Ishikawa (cell line): Measurements from ENCODE around the gene IFT172.

Source experiments
- CEBPB ChIP-seq: IDR thresholded peaks from 2 replicates; pipeline ENCODE4 v1.6.1; 2012
- CREB1 ChIP-seq: IDR thresholded peaks from 2 replicates; pipeline ENCODE4 v1.6.1; 2012; ENCODE audit warnings: low read depth
- EGR1 ChIP-seq: IDR thresholded peaks from 2 replicates; pipeline ENCODE4 v1.6.1; 2012
- EP300 ChIP-seq: IDR thresholded peaks from 2 replicates; pipeline ENCODE4 v1.6.1; 2012; ENCODE audit warnings: borderline replicate concordance
- FOXM1 ChIP-seq: IDR thresholded peaks from 2 replicates; pipeline ENCODE4 v1.6.1; 2012; ENCODE audit warnings: low read depth, borderline replicate concordance
- NFIC ChIP-seq: IDR thresholded peaks from 2 replicates; pipeline ENCODE4 v1.6.1; 2012
- RAD21 ChIP-seq: IDR thresholded peaks from 2 replicates; pipeline ENCODE4 v1.6.1; 2012; ENCODE audit warnings: low read depth
- REST ChIP-seq: IDR thresholded peaks from 2 replicates; pipeline ENCODE4 v1.6.1; 2012; ENCODE audit warnings: low read depth, mild to moderate bottlenecking
- TAF1 ChIP-seq: IDR thresholded peaks from 2 replicates; pipeline ENCODE4 v1.6.1; 2012; ENCODE audit warnings: low read depth, mild to moderate bottlenecking
- TCF12 ChIP-seq: IDR thresholded peaks from 2 replicates; pipeline ENCODE4 v1.6.1; 2012; ENCODE audit warnings: low read depth
- TEAD4 ChIP-seq: IDR thresholded peaks from 2 replicates; pipeline ENCODE4 v1.6.1; 2012
- USF1 ChIP-seq: IDR thresholded peaks from 2 replicates; pipeline ENCODE4 v1.6.1; 2012
- YY1 ChIP-seq: IDR thresholded peaks from 2 replicates; pipeline ENCODE4 v1.6.1; 2012; ENCODE audit warnings: low read depth
- ZBTB7A ChIP-seq: IDR thresholded peaks from 2 replicates; pipeline ENCODE4 v1.6.1; 2012; ENCODE audit warnings: low read depth
- TF ChIP-seq, protein P1 (sequence below): IDR thresholded peaks from 2 replicates; pipeline ENCODE4 v1.6.1; 2012

Gene IFT172

GRCh38 chr2:27494284-27494943, 4.9 kb upstream of the IFT172 start:
- TF ChIP-seq EGR1 (peak; percentile 93), EP300 (no peak)

DNA sequence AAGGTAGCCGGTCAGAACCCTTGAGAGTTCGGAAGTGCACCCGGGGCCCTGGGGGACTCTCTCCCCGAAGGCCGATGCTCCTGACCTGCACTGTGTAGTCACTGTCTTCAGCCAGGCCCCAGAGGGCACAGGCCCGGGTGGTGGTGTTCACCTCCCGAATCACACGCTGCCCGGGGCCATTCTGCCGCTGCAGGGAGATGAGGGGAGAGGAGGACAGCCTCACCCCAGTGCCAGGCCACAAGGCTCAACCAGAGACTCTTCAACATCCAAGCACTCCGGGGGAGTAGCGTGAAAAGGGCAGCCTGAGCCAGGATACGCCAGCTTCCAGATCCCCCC, 4.4 kb upstream of the IFT172 start:
- TF ChIP-seq ZBTB7A, result no peak
- TF ChIP-seq YY1, result no peak
- TF ChIP-seq TAF1, result no peak
- TF ChIP-seq USF1, result no peak
- no peak for TF ChIP-seq RAD21
- TF ChIP-seq EP300, result no peak
- TF ChIP-seq, protein P1, sequence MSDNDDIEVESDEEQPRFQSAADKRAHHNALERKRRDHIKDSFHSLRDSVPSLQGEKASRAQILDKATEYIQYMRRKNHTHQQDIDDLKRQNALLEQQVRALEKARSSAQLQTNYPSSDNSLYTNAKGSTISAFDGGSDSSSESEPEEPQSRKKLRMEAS, result no peak
- TF ChIP-seq TEAD4, result no peak

- no peak for TF ChIP-seq EGR1
- no peak for TF ChIP-seq TCF12
- TF ChIP-seq TAF1, result no peak
- no peak for TF ChIP-seq NFIC
- no peak for TF ChIP-seq YY1
- no peak for TF ChIP-seq RAD21
- no peak for TF ChIP-seq REST
- TF ChIP-seq TEAD4, result no peak
- TF ChIP-seq EP300, result no peak
- no peak for TF ChIP-seq USF1
- TF ChIP-seq FOXM1, result no peak
- TF ChIP-seq, protein P1, result no peak
- TF ChIP-seq ZBTB7A, result no peak
- no peak for TF ChIP-seq CEBPB
- TF ChIP-seq CREB1, result no peak
Observed at GRCh38 chr2:27492557-27492956, 3.0 kb upstream of the IFT172 start.

GRCh38 chr2:27489118-27489497, 435 bp downstream of the IFT172 start:
- no peak for TF ChIP-seq YY1
- no peak for TF ChIP-seq TCF12
- TF ChIP-seq EGR1, result no peak
- TF ChIP-seq NFIC, result no peak
- TF ChIP-seq CEBPB, result no peak
- no peak for TF ChIP-seq FOXM1
- TF ChIP-seq TAF1, result no peak

GRCh38 chr2:27485496-27485895, 4.0 kb downstream of the IFT172 start:
- no peak for TF ChIP-seq TEAD4
- TF ChIP-seq YY1, result no peak
- TF ChIP-seq REST, result no peak
- TF ChIP-seq RAD21, result no peak
- no peak for TF ChIP-seq EP300
- TF ChIP-seq ZBTB7A, result no peak

- TF ChIP-seq, protein P1, result no peak
- TF ChIP-seq USF1 (no peak), TEAD4 (no peak), TCF12 (no peak), FOXM1 (no peak), CREB1 (no peak), RAD21 (no peak), EGR1 (no peak), EP300 (no peak), CEBPB (no peak), TAF1 (no peak), ZBTB7A (no peak), REST (no peak), NFIC (no peak), YY1 (no peak)
Observed at GRCh38 chr2:27471961-27472360, 17.6 kb downstream of the IFT172 start.
